ENCODE data around the gene KRTAP3-3.
"Not testable (repeated sequence)": the region's sequence is repeated elsewhere in the genome, so short reads cannot be mapped to it uniquely, and the experiment has no call there.

KRTAP3-3 gene

DNA sequence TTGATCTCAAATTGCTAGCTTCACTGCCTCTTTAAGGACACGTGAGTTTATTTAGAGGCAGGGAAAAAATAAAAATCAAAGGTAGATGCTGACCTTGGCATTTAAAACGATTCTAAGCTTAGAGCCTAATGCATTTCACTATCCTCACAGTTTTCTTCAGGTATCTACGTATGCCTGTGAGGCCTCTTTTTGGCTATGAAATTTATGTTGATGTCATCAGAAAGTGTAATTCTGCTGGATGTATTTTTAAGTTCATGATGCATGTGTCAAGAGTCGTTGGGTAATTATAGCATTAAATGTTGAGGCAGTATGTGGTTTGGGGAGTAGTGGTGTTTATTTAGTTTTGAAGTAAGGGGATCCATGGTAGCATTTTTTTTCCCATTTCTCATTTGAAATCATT lies 10.0 kb upstream of the KRTAP3-3 start:
- DNase-seq: no peak

DNA sequence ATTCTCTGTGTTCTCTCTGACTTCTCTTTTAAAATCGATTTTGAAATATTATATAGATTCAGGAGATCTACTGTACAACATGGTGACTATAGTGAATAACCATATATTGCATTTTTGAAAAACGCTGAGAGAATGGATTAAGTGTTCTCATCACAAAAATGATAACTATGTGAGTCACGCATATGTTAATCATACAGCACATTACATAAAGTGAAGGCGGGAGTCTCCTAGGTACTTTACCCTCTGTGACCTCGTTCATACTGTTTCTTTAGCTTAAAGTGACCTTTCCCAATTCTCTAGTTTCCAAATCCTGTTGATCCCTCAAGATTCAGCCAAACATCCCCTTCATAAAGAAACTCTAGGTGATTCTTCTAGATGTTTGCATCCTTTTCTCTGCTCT lies 8.8 kb upstream of the KRTAP3-3 start:
- DNase-seq: no peak

DNA sequence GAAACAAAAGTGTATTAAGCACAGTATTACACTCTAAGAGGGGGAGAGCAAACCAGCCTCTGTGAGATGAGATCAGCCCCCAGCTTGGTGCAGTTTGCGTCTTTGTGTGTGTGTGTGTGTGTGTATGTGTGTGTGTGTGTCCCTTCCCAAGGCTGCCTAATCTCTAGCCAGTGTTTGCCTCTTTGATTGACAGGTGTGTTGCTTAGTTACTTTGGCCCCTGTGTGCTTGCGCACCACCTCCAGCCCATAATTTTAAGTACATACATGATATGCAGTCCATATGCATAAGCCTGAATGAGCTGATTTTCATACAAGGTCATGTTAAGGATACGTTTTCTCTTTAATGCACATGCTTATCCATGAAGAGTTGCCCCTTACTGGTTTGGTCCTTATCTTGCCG lies 7.8 kb upstream of the KRTAP3-3 start:
- DNase-seq: no peak

DNA sequence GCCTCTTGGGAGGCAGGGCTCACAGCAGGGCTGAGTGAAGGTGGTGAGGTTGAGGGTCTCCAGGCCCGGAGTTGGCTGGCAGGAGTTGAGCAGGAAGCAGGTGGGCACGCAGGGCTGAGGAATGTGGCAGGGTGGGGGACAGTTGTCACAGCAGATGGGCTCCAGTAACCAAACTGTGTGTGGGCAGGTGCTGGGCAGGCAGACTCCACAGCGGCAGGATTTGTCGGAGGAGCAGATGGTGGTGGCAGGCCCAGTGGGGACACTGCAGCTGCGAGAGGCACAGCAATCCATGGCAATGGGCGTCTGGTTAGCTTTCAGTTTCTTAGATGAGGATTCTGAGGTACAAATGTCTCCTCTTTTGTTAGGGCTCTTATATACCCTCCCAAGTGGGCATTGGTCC lies 5.6 kb upstream of the KRTAP3-3 start, which contains the start of gene KRTAP3-2:
Gene KRTAP3-2, minus strand, starts transcription at position 344 of the 400 bp plus-strand sequence. Its CDS starts 53 bp downstream, at position 291.
- DNase-seq: not testable (repeated sequence)

DNA sequence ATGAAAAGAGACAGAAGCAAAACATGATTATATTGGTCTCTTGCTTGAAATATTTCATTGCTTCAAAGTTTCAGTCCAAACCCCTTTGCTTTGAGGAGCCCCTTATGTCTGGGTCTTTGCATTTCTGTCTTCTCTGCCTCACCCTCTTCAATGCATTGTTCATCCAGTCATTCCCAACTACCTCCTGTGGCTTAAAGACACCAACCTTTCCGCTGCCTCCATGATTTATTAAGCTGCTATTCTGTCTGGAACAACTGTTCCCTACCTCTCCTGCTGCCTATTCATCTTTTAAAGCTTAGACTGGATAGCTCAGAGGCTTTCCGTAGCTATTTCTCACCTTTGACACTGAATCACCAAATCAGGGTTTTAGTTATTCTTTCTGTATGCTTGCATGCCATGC lies 3.4 kb upstream of the KRTAP3-3 start:
- DNase-seq: no peak

DNA sequence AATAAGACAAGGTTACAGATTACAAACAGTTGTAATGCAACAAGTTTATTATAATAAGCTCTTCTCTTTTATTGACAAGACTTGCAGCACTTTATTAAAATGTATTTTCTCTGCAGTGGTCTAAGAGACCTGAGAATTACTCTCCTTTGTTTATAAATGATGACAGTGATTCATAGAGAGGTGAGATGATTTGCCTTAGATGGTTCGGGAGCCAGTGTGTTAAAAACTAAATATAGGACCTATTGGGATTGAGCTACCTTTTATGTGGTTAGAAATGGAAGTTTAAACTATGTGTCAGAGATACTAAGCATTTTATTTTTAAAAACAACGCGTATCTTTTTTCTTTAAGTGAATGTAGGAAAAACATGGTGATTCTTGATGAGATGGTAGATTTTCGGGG lies 2.9 kb upstream of the KRTAP3-3 start:
- DNase-seq: no peak

DNA sequence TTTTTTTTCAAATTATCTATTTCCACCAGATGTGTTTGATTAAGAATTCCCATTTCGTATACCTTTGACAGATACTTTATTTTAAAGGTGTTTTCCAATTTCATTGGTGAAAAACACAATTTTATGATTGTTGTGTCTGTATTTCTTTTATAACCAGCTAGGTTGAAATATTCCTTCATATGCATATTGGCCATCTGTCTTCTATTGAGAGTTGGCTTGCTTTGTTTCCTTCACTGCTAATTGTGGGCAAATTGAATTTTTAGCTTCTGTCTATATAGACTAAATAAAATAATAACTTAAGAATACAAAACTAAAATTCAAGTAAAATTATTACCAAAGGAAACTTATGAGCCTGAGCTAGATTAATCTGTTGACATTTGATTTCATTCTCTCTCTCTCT lies 1.2 kb upstream of the KRTAP3-3 start:
- no peak for DNase-seq

DNA sequence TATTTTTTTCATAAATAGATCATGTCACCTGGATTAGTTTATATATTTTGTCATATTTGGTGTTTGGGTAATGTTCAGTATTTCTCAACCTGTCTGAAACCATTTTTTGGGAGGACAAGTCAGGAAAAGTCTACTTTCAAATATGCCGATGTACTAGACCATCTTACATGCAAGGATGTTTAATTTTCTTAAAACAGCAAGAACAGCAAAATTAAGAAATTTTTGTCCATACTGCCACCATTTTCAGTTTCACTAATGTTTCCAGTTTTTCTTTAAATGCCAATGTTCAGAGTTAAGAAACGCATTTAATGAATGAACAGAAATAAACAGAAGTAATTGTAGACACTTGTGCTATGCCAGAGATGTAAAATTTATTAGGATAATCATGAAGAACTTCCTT lies 880 bp downstream of the KRTAP3-3 start:
- DNase-seq: no peak

DNA sequence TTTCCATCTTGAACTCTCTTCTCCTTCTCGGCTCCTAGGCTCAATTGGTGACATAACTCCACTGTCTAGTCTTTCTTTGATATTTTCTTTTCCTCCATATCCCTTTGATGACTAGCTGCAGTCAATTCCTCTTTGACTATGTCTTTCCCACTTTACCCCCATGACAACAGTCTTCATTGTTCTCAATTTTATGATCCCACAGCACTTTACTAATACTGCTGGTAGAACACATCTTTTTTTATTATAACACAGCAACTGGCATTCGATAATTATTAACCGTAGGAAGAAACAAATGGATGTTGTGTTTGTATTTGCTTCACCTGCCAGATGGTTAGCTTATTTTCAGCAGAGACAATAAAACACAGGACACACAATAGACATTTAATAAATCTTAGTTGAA lies 1.3 kb downstream of the KRTAP3-3 start:
- DNase-seq: no peak

DNA sequence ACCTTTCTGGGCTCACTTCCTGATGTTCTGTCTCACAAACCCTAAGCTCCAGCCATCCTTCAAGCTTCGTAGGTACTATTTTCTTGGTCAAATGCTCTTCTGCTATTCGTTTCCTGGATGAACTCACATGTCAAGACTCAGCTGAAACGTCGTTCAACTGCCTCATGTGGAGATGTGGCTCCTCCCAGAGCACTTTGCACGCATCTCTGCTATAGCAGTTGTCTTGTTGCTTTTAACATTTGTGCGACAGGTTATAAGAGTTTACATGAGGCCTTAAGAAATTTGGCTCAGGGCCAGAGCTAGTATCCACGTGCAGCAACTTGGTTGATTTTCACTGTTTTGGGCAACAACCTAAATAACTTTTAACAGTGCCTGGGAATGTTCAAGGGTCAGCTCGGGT lies 7.0 kb downstream of the KRTAP3-3 start:
- DNase-seq: no peak

DNA sequence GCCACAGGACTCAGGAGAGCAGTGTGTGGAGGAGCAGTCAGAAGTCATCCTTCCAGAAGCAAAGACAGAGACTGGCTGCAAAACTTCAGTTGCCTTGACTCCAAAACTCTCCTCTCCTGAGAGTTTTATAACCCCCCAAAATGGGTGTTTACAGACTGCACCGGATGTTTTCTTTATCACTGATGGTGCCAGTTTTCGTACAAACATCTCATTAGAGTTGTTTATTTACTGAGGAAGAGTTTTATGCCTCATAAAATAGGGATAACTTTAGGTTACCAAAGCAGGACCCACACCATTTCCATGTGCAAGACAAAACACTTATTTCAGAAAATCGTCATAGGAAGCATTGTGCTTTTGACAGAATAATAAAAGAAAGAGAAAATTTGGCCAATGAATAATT lies 9.7 kb downstream of the KRTAP3-3 start, which contains the start of gene KRT40:
Gene KRT40, minus strand, starts transcription at position 101 of the 400 bp plus-strand sequence. Its CDS starts 53 bp downstream, at position 48.
- no peak for DNase-seq

DNA sequence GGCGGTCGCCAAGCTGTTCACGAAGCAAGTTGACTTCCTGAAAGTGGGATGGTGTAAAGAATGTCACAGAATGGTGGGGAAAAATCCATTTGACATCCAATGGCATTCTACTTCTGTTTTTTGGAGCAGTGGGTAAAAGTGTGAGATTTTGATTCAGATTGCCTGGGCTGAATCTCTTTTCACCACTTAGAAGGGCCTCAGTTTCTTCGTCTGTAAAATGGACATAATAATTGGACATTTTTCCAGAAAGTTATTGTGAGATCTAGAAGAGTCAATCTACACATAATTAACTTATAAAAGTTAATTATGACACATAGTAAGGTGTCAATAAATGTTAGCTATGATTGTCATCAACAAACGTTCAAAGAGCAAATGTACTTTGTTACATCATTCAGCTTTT lies 12.8 kb downstream of the KRTAP3-3 start:
- DNase-seq: no peak

DNA sequence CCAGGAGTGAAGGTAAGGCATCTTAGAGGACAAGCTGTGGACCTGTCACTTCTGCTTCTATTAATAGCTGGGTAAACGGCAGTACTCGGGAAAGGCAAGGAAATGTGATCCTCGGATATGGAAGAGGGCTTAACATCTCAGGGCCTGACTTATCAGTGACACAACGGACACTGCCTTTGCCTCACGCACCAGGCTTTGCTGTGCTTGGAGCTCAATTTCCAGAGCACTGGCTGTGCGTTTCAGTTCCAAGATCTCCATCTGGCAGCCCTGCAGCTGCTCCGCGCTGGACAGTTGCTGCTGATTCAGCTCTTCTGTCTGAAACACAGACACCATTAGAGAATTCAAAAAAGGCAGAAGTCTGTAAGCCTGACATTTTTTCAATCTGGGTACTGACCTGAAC lies 13.4 kb downstream of the KRTAP3-3 start:
- DNase-seq: no peak

DNA sequence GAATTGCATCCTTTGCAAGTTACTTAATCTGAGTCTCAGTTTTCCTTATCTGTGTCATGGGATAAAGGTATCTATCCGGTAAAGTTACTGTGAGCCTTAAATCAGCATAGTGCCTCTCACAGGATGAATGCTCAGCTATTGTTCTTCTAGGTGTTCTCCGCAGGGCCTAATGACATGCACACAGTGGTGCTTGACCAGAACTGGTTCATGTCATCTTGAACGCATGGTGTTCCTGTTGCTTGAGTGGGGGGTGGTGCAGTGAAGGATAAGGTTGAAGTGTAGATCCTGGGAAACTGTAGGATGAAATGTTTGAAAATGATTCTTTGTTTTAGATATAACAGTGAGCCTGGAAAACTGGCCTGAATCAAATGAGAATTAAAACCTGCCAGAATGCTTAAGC lies 13.8 kb downstream of the KRTAP3-3 start:
- no peak for DNase-seq

DNA sequence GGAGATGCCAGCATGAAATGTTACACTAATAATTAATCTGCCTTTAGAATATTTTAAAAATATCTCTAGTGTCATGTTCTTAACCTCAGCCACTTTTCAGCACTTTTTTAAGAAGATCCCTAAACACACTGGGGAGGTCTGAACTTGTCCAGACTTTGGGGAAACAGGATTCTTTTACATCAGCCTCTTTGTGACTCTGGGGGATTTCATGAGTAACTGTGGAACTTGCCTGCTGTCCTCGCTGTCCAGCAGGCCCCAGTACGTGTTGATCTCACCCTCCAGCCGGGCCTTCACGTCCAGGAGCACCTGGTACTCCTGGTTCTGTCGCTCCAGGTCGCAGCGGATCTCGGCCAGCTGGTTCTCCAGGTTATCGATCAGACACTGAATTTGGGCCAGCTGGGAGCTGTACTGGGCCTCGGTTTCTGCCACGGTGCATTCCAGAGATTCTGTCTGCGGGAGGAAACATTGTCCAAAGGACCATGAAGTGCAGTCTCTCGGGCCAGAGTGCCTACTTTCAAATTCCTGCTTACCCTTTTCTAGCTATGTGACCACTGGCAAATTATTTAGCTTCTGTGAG lies 15.3 kb downstream of the KRTAP3-3 start:
- DNase-seq: no peak

DNA sequence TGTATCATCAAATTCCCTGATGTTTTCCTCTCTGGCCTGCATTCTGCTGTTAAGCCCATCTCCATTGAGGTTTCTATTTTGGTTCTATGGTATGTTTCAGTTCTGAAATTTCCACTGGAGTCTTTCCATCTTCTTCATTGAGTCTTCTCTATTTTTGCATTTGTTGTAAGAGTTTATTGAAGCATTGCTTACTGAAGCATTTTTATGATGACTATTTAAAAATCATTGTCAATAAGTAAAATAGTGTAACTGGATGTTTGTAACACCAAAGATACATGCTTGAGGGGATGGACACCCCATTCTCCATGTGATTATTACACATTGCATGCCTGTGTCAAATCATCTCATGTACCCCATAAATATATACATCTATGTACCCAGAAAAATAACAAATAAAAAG lies 18.4 kb downstream of the KRTAP3-3 start:
- no peak for DNase-seq

DNA sequence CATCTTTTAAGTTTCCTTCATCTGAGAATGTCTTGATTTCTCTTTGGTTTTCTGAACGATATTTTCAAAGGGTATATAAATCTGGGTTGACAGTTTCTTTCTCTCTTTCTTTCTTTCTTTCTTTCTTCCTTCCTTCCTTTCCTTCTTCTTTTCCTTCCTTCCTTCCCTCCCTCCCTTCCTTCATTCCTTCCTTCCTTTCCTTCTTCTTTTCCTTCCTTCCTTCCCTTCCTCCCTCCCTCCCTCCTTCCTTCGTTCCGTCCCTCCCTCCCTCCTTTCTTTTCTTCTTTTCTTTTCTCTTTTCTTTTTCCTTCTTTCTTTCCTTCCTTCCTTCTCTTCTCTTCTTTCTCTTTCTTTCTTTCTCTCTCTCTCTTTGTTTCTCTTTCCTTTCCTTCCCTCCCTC lies 19.6 kb downstream of the KRTAP3-3 start:
- DNase-seq: no peak

DNA sequence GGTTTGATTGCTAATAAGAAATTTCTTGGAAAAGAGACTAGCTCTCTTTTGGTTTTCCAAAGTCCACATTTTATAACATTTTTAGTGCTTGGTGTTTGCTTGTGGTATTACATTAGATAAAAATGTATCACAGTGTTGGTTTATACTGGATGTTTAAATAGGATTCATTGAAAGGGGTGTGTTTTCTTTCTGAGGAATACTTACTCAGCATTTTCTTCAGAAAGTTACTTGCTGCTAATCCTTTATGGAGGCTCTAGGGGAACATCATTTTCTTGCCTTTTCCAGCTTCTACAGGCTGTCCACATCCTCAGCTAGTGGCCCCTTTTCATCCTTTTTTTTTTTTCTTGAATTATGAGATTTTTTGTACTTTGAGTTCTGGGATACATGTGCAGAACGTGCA lies 26.4 kb downstream of the KRTAP3-3 start:
- no peak for DNase-seq

DNA sequence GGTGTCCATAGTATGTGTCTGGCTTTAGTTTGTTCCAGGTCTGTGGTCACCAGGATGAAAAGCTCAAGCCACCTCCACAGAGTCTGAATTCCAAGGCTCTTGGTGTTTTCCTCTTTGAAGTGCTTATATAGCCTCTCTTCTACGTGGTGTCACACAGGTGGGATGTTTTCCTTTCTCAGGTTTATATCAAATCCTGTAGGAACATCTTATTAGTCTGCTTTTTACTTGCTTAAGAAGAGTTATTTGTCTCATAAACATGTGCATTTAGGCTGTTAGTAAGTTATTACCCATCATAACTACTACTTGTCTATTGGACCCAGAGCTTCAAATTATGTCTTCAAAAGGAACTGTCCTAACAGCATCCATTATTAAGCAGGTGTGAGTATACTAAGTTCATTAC lies 27.1 kb downstream of the KRTAP3-3 start, which contains the start of gene KRT39:
Gene KRT39, minus strand, starts transcription at position 101 of the 400 bp plus-strand sequence. Its CDS starts 92 bp downstream, at position 9.
- DNase-seq: no peak

DNA sequence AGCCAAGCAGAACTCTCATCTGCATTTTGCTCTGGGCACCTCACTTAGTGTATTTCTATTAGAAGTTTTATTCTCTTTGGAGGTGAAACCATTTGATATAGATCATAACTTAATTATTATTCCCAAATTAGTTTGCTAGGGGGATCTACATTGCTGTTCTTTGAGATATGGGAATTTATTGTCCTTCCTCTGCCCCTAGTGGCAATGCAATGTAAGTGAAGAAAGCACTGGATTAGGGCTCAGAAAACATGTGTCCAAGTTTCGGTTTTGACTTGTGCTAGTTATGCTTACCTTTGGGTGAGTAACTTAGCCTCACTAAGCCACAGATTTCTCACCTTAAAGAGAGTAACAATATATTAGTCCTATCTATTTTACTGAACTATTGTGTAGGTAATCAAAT lies 30.1 kb downstream of the KRTAP3-3 start:
- DNase-seq: no peak

DNA sequence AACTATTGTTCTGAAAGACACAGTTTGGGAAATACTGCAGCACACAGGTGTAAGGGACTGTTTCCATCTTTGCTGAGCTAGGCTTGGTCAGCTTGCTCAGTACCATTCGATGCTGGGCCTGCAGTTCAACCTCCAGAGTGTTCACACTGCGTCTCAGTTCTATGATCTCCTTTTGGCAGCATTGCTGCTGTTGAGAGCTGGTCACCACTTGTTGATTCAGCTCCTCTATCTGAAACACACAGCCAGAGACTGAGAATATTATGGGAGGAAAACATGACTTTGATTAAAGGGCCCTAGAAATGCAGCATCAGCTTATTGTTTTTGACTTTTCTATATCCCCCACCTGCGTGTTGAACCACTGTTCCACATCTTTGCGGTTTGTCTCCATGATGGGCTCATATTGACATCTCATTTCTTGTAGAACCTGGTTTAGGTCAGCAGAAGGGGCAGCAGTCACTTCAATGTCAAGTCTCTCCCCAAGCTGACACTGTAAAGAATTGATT lies 31.9 kb downstream of the KRTAP3-3 start:
- no peak for DNase-seq

DNA sequence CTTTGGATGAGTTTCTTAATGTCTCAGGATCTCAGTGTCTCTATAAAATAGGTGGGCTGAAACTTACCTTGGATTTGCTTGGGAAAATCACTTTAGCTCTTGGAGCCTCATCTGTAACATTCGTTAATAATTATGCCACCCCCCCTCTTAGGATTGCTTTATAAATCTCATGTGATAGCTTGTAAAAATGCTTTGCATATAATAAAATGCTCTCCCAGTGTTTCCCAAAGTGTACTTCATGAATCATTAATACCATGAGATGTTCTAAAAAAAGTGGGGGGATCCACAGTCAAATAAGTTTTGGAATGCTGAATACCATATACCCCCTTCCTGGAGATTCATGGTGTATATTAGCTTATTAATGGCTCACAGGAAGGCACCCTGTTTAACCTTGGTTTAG lies 32.4 kb downstream of the KRTAP3-3 start:
- no peak for DNase-seq

DNA sequence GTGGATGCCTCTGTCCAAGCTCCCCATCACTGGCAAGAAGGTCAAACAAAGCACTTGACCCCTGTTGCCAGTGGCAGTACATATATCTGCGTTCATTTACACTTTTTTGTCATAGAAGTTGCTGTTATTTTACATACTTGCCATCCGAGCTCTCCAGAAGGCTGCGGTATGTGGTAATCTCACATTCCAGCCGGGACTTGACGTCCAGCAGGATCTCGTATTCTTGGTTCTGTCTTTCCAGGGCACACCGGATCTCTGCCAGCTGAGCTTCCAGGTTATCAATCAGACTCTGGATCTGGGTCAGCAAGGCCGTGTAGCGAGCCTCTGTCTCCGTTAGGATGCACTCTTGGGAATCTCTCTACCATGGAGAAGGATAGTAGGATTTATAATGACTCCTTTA lies 33.8 kb downstream of the KRTAP3-3 start:
- DNase-seq: no peak

DNA sequence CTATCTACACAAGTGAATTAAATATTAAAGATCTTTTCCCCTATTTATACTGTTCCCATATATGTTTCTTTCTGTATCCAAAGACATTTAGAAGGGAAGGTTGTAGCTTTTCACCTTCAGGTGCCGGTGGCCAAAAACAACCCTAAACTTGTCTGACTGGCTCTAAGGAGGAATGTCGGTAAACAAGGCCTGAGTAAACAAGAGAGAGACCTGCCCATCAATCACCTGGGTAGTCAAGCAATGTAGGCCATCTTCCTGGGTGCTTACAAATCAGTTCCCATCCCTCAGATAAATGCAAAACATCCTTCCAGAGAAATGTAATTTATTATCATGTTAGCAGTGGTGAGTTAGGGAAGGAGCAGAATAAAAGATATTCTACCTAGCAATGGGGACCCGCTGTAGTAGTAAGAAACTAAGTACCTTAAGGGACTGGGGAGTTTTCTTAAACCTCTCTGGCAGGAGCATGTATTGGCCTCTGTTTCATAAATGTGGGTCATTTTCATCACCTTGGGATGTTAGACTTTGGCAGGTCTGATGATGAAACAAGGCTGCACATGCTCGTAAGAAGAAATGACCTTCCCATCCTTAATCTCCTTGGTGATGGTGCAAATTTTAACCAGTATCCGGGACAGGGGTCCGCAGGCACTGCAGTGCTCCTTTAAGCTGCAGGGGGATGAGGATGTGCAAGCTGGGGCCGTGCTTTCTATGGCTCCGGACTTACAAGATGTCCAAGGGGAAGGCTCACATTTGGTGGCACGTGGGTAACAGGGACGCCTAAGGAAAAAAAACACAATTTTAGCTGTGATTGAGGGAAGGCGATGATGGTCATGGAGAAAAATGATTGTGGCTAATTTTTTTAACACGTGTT lies 35.6 kb downstream of the KRTAP3-3 start:
- no peak for DNase-seq

All from NCI-H524 treated with DMSO at 0.1 percent for 48 hours (cell line).